OCI-LY7 (cell line): ENCODE measurements around the gene PRSS2. TPM values are rescaled to one million over a fixed set of nuclear protein-coding genes. Genes with fewer than 3 reads are reported as not detected.

Source experiments
- BruUV-seq: library from RNA; stranded (reverse); fragments of 400-500 nt; replicated peaks from 2 replicates; lab custom pipeline; 2021; lab: Mats Ljungman, UMichigan
- CTCF ChIA-PET: fragments of 300-600 bp; sonication (Branson Sonifier 250); formaldehyde crosslinking; loops from one replicate; lab custom pipeline; 2022; ENCODE audit warnings: antibody characterized with exemption; ENCODE audit not compliant: unreplicated experiment; lab: Charles Lee
- POLR2A ChIA-PET: fragments of 300-600 bp; sonication (Branson Sonifier 250); formaldehyde crosslinking; loops from one replicate; lab custom pipeline; 2022; ENCODE audit warnings: antibody characterized with exemption; lab: Charles Lee
- DNase-seq: peaks from one replicate; pipeline ENCODE4 v3.0.0-alpha.2; 2015; ENCODE audit warnings: low spot score
- H2AFZ ChIP-seq: fragments of 200-600 bp; sonication (generic), shearing (Covaris generic); 2 replicates; pipeline ENCODE4 v1.6.1; 2014; ENCODE audit warnings: mild to moderate bottlenecking, antibody characterized with exemption, low read length, moderate library complexity
- H3K27ac ChIP-seq: fragments of 200-600 bp; sonication (generic); 2 replicates; pipeline ENCODE4 v1.5.1; 2014; ENCODE audit warnings: mixed run types, low read depth, mild to moderate bottlenecking, moderate library complexity, low read length, inconsistent platforms; ENCODE audit not compliant: poor library complexity, severe bottlenecking
- H3K36me3 ChIP-seq: fragments of 200-600 bp; sonication (generic); 2 replicates; pipeline ENCODE4 v1.6.1; 2014; ENCODE audit warnings: mild to moderate bottlenecking, antibody characterized with exemption, low read length, moderate library complexity, mixed read lengths; ENCODE audit not compliant: insufficient read depth
- H3K4me1 ChIP-seq: fragments of 200-600 bp; sonication (generic); 2 replicates; pipeline ENCODE4 v1.5.1; 2014; ENCODE audit warnings: mild to moderate bottlenecking, low read length; ENCODE audit not compliant: insufficient read depth, poor library complexity, severe bottlenecking
- H3K4me2 ChIP-seq: fragments of 200-600 bp; sonication (generic); 2 replicates; pipeline ENCODE4 v1.6.1; 2014; ENCODE audit warnings: mild to moderate bottlenecking, low read length
- H3K4me3 ChIP-seq: fragments of 200-600 bp; sonication (generic); 2 replicates; pipeline ENCODE4 v1.5.1; 2014; ENCODE audit warnings: mild to moderate bottlenecking, low read depth, low read length; ENCODE audit not compliant: poor library complexity, severe bottlenecking
- H3K79me2 ChIP-seq: fragments of 200-600 bp; sonication (generic); 2 replicates; pipeline ENCODE4 v1.6.1; 2016; ENCODE audit warnings: low read depth, mild to moderate bottlenecking, low read length, moderate library complexity, mixed read lengths; ENCODE audit not compliant: insufficient read depth
- H3K9me2 ChIP-seq: fragments of 200-600 bp; sonication (generic); 2 replicates; pipeline ENCODE4 v1.6.1; 2016; ENCODE audit warnings: mild to moderate bottlenecking, low read length, mixed read lengths; ENCODE audit not compliant: insufficient read depth
- H3K9me3 ChIP-seq: fragments of 200-600 bp; sonication (generic); 2 replicates; pipeline ENCODE4 v1.6.1; 2014; ENCODE audit warnings: mild to moderate bottlenecking, mixed run types, low read length, mixed read lengths
- H4K20me1 ChIP-seq: fragments of 200-600 bp; sonication (generic); 2 replicates; pipeline ENCODE4 v1.6.1; 2014; ENCODE audit warnings: mild to moderate bottlenecking, antibody characterized with exemption, low read length, moderate library complexity, mixed read lengths; ENCODE audit not compliant: insufficient read depth
- EZH2phosphoT487 ChIP-seq: fragments of 200-600 bp; sonication (generic); IDR thresholded peaks from 2 replicates; pipeline ENCODE4 v1.6.1; 2018; ENCODE audit warnings: low read depth, borderline replicate concordance, mild to moderate bottlenecking, mixed run types, antibody characterized with exemption, low read length, moderate library complexity, mixed read lengths
- intact Hi-C: fragments of 100-400 bp; cut with micrococcal nuclease; formaldehyde crosslinking; loops from one replicate; pipeline ENCODE4 v1.10.0; 2022; ENCODE audit not compliant: unreplicated experiment
- total RNA-seq, 2 experiments: library from RNA; depleted of rRNA in 1 of 2; stranded (reverse); fragments of >200 nt in 1 of 2; shearing (Covaris generic) in 1 of 2; gene quantifications; 2 replicates each; pipeline ENCODE4 v1.2.3, GENCODE V29; 2014 to 2022
- TF ChIP-seq, protein P1 (sequence below): fragments of 200-600 bp; sonication (generic); conservative IDR thresholded peaks from 2 replicates; pipeline ENCODE4 v1.5.1; 2014; ENCODE audit warnings: mild to moderate bottlenecking, antibody characterized with exemption, low read length, moderate library complexity, mixed read lengths

PRSS2 gene
- total RNA-seq, 2 experiments from 2014 or later, result 0.60 to 1.1 TPM

DNA sequence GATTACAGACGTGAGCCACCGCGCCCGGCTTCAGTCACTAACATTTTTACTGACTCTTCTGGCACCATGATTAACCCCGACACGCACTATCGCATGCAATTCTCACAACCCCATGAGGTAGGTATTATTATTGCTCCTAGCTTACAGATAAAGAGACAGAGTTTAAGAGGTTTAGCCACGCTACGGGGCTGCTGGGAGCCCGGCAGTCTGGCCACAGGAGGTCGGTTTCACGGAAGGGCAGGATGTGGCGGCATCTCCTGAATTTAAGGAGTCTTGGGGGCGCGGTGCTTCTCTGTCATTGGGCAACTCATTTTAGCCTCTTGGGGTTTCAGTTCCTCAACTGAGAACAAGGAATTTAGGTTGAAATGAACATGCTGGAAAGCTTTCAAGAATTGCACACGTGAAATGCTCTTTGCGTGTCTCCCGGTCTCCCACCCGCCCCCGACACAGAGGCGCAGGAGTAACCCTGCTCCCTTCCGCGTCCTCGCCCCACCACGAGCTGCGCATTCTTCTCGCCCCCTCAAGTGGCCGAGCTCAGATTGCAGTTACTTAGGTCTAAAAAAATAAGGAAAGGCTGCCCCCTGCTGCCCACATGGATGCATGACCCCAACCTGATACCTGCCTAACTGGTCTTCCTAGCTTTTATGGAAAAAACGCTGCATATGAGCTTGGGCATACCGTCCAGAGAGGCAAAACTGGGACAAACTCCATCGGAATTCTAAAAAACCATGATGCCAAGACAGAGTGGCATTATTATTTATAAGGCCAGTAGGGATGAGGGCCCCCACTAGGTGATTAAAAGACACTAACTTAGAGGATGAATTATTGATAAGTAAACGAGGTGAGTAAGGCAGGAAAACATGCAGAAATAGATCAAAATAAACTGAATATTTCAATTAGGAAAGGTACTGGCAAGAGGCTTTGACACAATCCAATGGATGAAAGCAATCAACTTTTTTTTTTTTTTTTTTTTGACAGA is 12.4 kb downstream of the PRSS2 start:
- Histone ChIP-seq H4K20me1 (no peaks in the 10 kb centered on the region), H3K4me2 (peak overlapping the region; percentile 72), H3K79me2 (no peaks in the 10 kb centered on the region), H3K4me1 (peaks cover 56% of the 10 kb centered on the region), H3K9me2 (no peaks in the 10 kb centered on the region), H3K4me3 (peak overlapping the region; percentile 59), H3K9me3 (no peaks in the 10 kb centered on the region), H3K36me3 (no peaks in the 10 kb centered on the region), H3K27ac (peak overlapping the region; percentile 31), H2AFZ (peak overlapping the region; percentile 73; the same call in 1 of the 2 replicates)
- intact Hi-C loops, result loop anchor here (1.0 kb wide), 8 partner anchors 28 to 179 kb away; no protein-coding TSS in a partner anchor
- TF ChIP-seq EZH2phosphoT487, result no peak
- TF ChIP-seq, protein P1, sequence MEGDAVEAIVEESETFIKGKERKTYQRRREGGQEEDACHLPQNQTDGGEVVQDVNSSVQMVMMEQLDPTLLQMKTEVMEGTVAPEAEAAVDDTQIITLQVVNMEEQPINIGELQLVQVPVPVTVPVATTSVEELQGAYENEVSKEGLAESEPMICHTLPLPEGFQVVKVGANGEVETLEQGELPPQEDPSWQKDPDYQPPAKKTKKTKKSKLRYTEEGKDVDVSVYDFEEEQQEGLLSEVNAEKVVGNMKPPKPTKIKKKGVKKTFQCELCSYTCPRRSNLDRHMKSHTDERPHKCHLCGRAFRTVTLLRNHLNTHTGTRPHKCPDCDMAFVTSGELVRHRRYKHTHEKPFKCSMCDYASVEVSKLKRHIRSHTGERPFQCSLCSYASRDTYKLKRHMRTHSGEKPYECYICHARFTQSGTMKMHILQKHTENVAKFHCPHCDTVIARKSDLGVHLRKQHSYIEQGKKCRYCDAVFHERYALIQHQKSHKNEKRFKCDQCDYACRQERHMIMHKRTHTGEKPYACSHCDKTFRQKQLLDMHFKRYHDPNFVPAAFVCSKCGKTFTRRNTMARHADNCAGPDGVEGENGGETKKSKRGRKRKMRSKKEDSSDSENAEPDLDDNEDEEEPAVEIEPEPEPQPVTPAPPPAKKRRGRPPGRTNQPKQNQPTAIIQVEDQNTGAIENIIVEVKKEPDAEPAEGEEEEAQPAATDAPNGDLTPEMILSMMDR, result peak; percentile 99
- DNase-seq, result peak; percentile 96
- no TSS peak for BruUV-seq
- POLR2A ChIA-PET, result interaction anchor here (0.6 to 19.1 kb wide), 13 partner anchors 12 to 126 kb away, joined by 3 to 666 read pairs (median 3); no protein-coding TSS in a partner anchor
- CTCF ChIA-PET, result interaction anchor here (0.6 to 2.4 kb wide), 18 partner anchors 9 to 219 kb away, joined by 3 to 67 read pairs (median 5); no protein-coding TSS in a partner anchor

DNA sequence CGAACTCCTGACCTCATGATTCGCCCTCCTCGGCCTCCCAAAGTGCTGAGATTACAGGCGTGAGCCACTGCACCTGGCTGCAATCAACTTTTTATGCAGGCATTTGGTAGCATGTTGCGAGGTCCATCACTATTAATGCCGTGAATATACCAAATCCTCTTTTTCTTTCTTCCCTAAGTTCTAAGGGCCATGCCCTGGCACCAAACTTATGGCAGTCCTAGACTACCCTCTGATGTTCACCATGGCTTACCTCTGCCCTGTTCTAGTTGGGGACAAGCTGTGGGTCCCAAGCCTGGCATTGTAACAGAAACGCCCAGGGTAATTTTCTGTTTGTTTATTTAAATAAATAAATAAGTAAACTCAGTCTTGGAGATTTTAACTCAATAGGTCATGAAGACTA is 13.3 kb downstream of the PRSS2 start:
- Histone ChIP-seq H3K9me3 (no peaks in the 10 kb centered on the region), H4K20me1 (no peaks in the 10 kb centered on the region), H3K9me2 (no peaks in the 10 kb centered on the region), H3K4me1 (peaks cover 65% of the 10 kb centered on the region), H2AFZ (peak overlapping the region; percentile 51; the same call in 1 of the 2 replicates), H3K79me2 (no peaks in the 10 kb centered on the region), H3K36me3 (no peaks in the 10 kb centered on the region), H3K4me2 (no peak overlapping the region), H3K4me3 (no peak overlapping the region), H3K27ac (peak overlapping the region; percentile 12)
- DNase-seq, result peak; percentile 39
- TF ChIP-seq, protein P1, result peak; percentile 50; the same call in 1 of the 2 replicates
- TF ChIP-seq EZH2phosphoT487, result no peak
- ChIA-PET CTCF (interaction anchor here (0.8 to 2.2 kb wide), 6 partner anchors 15 to 152 kb away, joined by 3 to 41 read pairs (median 6); no protein-coding TSS in a partner anchor), POLR2A (interaction anchor here (0.6 to 19.1 kb wide), 14 partner anchors 8 to 544 kb away, joined by 3 to 666 read pairs (median 5); partner anchors contain the start of gene PRSS2)
- BruUV-seq, result no TSS peak
- intact Hi-C loops, result no loop called here
